HTR-8/SVneo (cell line): Measurements from ENCODE around the gene GPS1.
"Not testable (repeated sequence)": the region's sequence is repeated elsewhere in the genome, so short reads cannot be mapped to it uniquely, and the experiment has no call there.

Experiments used
- DNase-seq: peaks from one replicate; pipeline ENCODE4 v3.0.0; 2011; ENCODE audit warnings: low spot score, mixed read lengths; ENCODE audit not compliant: insufficient read length
- FAIRE-seq: peaks from 2 replicates; lab custom pipeline; 2011; peaks lifted over from hg19 to GRCh38; lab: Jason Lieb, UNC

Gene GPS1

GRCh38 chr17:82024859-82025258, 26.8 kb upstream of the GPS1 start:
- FAIRE-seq (no peak), DNase-seq (no peak)

GRCh38 chr17:82025401-82026107, 26.1 kb upstream of the GPS1 start:
- no peak for DNase-seq

GRCh38 chr17:82028246-82028645, 23.5 kb upstream of the GPS1 start:
- FAIRE-seq (no peak), DNase-seq (no peak)

More at GRCh38 chr17:82025401-82026107, 26.1 kb upstream of the GPS1 start:
- FAIRE-seq: no peak

GRCh38 chr17:82028966-82029365, 22.7 kb upstream of the GPS1 start:
- FAIRE-seq: no peak
- DNase-seq: no peak

GRCh38 chr17:82029391-82029790, 22.3 kb upstream of the GPS1 start:
- DNase-seq (no peak), FAIRE-seq (no peak)

- no peak for DNase-seq
- FAIRE-seq: no peak
Measured at GRCh38 chr17:82029990-82030469, 21.7 kb upstream of the GPS1 start.

- FAIRE-seq: peak; percentile 75
Measured at GRCh38 chr17:82030470-82031302, 21.0 kb upstream of the GPS1 start.

GRCh38 chr17:82031303-82031884, 20.3 kb upstream of the GPS1 start, which contains the start of gene RAC3:
Gene RAC3, plus strand, starts transcription at chr17:82031678. Its CDS starts 84 bp downstream, at chr17:82031762.
- peak; percentile 45 for DNase-seq
- no peak for FAIRE-seq

More at GRCh38 chr17:82030470-82031302, 21.0 kb upstream of the GPS1 start:
- peak; percentile 84 for DNase-seq

- no peak for FAIRE-seq
- DNase-seq: peak; percentile 41
Measured at GRCh38 chr17:82031885-82032627, 19.6 kb upstream of the GPS1 start.

- FAIRE-seq (no peak), DNase-seq (no peak)
Measured at GRCh38 chr17:82033359-82034085, 18.2 kb upstream of the GPS1 start.

GRCh38 chr17:82034371-82035011, 17.2 kb upstream of the GPS1 start:
- DNase-seq: no peak
- FAIRE-seq: no peak

- DNase-seq (no peak), FAIRE-seq (no peak)
Measured at GRCh38 chr17:82035488-82035887, 16.2 kb upstream of the GPS1 start.

- FAIRE-seq: no peak
Measured at GRCh38 chr17:82035956-82036633, 15.6 kb upstream of the GPS1 start.

GRCh38 chr17:82036634-82037091, 15.0 kb upstream of the GPS1 start:
- no peak for DNase-seq
- no peak for FAIRE-seq

More at GRCh38 chr17:82035956-82036633, 15.6 kb upstream of the GPS1 start:
- no peak for DNase-seq

GRCh38 chr17:82037092-82037888, 14.4 kb upstream of the GPS1 start, which contains the start of gene DCXR:
Gene DCXR, minus strand, starts transcription at chr17:82037697. Its CDS starts 15 bp downstream, at chr17:82037682.
- FAIRE-seq (peak; percentile 93), DNase-seq (peak; percentile 97)

- FAIRE-seq (no peak), DNase-seq (no peak)
Measured at GRCh38 chr17:82037889-82038195, 13.9 kb upstream of the GPS1 start.

GRCh38 chr17:82038796-82039409, 12.8 kb upstream of the GPS1 start:
- FAIRE-seq, DNase-seq: not testable (repeated sequence)
